GM18519 (cell line): Measurements from ENCODE around the gene FHOD1.

Experiments
- ATAC-seq: cut with Tn5 transposase; IDR thresholded peaks from one replicate; pipeline ENCODE4 v1.9.1; 2021; ENCODE audit warnings: mild to moderate bottlenecking, moderate library complexity; ENCODE audit not compliant: unreplicated experiment, low FRiP score

FHOD1 gene

GRCh38 chr16:67180166-67180565 lies 67.1 kb downstream of the FHOD1 start:
- ATAC-seq: no peak

GRCh38 chr16:67179421-67180080 lies 67.7 kb downstream of the FHOD1 start:
- ATAC-seq: no peak
